ENCODE results near the gene ZKSCAN7.

- TF ChIP-seq EZH2 (IDR thresholded peaks at IDR 0.05; ENCODE audit: low read depth, unreplicated experiment) (no peak), POLR2AphosphoS5 (IDR thresholded peaks at IDR 0.05; ENCODE audit: low read depth) (no peak), NANOG (IDR thresholded peaks at IDR 0.05; ENCODE audit: borderline replicate concordance) (no peak), STAT1 (IDR thresholded peaks at IDR 0.05; ENCODE audit: unreplicated experiment) (no peak), CREB1 (CRISPR knock-in tag; IDR thresholded peaks at IDR 0.05; ENCODE audit: low read depth) (no peak), EZH2phosphoT487 (IDR thresholded peaks at IDR 0.05; ENCODE audit: unreplicated experiment) (no peak), JUNB (IDR thresholded peaks at IDR 0.05; ENCODE audit: unreplicated experiment) (no peak), ZNF331 (CRISPR knock-in tag; IDR thresholded peaks at IDR 0.05; ENCODE audit: low read depth) (no peak), ZNF114 (CRISPR knock-in tag; IDR thresholded peaks at IDR 0.05) (no peak)
- TF ChIP-seq, protein P1, sequence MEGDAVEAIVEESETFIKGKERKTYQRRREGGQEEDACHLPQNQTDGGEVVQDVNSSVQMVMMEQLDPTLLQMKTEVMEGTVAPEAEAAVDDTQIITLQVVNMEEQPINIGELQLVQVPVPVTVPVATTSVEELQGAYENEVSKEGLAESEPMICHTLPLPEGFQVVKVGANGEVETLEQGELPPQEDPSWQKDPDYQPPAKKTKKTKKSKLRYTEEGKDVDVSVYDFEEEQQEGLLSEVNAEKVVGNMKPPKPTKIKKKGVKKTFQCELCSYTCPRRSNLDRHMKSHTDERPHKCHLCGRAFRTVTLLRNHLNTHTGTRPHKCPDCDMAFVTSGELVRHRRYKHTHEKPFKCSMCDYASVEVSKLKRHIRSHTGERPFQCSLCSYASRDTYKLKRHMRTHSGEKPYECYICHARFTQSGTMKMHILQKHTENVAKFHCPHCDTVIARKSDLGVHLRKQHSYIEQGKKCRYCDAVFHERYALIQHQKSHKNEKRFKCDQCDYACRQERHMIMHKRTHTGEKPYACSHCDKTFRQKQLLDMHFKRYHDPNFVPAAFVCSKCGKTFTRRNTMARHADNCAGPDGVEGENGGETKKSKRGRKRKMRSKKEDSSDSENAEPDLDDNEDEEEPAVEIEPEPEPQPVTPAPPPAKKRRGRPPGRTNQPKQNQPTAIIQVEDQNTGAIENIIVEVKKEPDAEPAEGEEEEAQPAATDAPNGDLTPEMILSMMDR (conservative IDR thresholded peaks at IDR 0.05; ENCODE audit: low read depth in 2 of 2), result no peak
- TF ChIP-seq, protein P2, sequence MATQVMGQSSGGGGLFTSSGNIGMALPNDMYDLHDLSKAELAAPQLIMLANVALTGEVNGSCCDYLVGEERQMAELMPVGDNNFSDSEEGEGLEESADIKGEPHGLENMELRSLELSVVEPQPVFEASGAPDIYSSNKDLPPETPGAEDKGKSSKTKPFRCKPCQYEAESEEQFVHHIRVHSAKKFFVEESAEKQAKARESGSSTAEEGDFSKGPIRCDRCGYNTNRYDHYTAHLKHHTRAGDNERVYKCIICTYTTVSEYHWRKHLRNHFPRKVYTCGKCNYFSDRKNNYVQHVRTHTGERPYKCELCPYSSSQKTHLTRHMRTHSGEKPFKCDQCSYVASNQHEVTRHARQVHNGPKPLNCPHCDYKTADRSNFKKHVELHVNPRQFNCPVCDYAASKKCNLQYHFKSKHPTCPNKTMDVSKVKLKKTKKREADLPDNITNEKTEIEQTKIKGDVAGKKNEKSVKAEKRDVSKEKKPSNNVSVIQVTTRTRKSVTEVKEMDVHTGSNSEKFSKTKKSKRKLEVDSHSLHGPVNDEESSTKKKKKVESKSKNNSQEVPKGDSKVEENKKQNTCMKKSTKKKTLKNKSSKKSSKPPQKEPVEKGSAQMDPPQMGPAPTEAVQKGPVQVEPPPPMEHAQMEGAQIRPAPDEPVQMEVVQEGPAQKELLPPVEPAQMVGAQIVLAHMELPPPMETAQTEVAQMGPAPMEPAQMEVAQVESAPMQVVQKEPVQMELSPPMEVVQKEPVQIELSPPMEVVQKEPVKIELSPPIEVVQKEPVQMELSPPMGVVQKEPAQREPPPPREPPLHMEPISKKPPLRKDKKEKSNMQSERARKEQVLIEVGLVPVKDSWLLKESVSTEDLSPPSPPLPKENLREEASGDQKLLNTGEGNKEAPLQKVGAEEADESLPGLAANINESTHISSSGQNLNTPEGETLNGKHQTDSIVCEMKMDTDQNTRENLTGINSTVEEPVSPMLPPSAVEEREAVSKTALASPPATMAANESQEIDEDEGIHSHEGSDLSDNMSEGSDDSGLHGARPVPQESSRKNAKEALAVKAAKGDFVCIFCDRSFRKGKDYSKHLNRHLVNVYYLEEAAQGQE (IDR thresholded peaks at IDR 0.05; ENCODE audit: unreplicated experiment), result no peak
- TF ChIP-seq, protein P3, sequence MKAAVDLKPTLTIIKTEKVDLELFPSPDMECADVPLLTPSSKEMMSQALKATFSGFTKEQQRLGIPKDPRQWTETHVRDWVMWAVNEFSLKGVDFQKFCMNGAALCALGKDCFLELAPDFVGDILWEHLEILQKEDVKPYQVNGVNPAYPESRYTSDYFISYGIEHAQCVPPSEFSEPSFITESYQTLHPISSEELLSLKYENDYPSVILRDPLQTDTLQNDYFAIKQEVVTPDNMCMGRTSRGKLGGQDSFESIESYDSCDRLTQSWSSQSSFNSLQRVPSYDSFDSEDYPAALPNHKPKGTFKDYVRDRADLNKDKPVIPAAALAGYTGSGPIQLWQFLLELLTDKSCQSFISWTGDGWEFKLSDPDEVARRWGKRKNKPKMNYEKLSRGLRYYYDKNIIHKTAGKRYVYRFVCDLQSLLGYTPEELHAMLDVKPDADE (IDR thresholded peaks at IDR 0.05), result no peak
- TF ChIP-seq, protein P4, sequence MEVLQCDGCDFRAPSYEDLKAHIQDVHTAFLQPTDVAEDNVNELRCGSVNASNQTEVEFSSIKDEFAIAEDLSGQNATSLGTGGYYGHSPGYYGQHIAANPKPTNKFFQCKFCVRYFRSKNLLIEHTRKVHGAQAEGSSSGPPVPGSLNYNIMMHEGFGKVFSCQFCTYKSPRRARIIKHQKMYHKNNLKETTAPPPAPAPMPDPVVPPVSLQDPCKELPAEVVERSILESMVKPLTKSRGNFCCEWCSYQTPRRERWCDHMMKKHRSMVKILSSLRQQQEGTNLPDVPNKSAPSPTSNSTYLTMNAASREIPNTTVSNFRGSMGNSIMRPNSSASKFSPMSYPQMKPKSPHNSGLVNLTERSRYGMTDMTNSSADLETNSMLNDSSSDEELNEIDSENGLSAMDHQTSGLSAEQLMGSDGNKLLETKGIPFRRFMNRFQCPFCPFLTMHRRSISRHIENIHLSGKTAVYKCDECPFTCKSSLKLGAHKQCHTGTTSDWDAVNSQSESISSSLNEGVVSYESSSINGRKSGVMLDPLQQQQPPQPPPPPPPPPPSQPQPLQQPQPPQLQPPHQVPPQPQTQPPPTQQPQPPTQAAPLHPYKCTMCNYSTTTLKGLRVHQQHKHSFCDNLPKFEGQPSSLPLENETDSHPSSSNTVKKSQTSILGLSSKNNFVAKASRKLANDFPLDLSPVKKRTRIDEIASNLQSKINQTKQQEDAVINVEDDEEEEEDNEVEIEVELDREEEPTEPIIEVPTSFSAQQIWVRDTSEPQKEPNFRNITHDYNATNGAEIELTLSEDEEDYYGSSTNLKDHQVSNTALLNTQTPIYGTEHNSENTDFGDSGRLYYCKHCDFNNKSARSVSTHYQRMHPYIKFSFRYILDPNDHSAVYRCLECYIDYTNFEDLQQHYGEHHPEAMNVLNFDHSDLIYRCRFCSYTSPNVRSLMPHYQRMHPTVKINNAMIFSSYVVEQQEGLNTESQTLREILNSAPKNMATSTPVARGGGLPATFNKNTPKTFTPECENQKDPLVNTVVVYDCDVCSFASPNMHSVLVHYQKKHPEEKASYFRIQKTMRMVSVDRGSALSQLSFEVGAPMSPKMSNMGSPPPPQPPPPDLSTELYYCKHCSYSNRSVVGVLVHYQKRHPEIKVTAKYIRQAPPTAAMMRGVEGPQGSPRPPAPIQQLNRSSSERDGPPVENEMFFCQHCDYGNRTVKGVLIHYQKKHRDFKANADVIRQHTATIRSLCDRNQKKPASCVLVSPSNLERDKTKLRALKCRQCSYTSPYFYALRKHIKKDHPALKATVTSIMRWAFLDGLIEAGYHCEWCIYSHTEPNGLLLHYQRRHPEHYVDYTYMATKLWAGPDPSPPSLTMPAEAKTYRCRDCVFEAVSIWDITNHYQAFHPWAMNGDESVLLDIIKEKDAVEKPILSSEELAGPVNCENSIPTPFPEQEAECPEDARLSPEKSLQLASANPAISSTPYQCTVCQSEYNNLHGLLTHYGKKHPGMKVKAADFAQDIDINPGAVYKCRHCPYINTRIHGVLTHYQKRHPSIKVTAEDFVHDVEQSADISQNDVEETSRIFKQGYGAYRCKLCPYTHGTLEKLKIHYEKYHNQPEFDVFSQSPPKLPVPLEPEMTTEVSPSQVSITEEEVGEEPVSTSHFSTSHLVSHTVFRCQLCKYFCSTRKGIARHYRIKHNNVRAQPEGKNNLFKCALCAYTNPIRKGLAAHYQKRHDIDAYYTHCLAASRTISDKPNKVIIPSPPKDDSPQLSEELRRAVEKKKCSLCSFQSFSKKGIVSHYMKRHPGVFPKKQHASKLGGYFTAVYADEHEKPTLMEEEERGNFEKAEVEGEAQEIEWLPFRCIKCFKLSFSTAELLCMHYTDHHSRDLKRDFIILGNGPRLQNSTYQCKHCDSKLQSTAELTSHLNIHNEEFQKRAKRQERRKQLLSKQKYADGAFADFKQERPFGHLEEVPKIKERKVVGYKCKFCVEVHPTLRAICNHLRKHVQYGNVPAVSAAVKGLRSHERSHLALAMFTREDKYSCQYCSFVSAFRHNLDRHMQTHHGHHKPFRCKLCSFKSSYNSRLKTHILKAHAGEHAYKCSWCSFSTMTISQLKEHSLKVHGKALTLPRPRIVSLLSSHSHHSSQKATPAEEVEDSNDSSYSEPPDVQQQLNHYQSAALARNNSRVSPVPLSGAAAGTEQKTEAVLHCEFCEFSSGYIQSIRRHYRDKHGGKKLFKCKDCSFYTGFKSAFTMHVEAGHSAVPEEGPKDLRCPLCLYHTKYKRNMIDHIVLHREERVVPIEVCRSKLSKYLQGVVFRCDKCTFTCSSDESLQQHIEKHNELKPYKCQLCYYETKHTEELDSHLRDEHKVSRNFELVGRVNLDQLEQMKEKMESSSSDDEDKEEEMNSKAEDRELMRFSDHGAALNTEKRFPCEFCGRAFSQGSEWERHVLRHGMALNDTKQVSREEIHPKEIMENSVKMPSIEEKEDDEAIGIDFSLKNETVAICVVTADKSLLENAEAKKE (CRISPR knock-in tag; IDR thresholded peaks at IDR 0.05), result no peak
Observed at GRCh38 chr3:44521721-44522120, 33.3 kb upstream of the ZKSCAN7 start.
